PC-3 (cell line): ENCODE results near the gene ANO4. TPM values are rescaled to one million over a fixed set of nuclear protein-coding genes. Genes with fewer than 3 reads are reported as not detected.

Source experiments
- ATAC-seq: fragments of 200-7000 bp; cut with Tn5 transposase; 2 replicates; pipeline ENCODE4 v1.9.1; 2020; ENCODE audit warnings: mild to moderate bottlenecking, moderate library complexity
- BruUV-seq: library from RNA; stranded (reverse); fragments of 400-500 nt; replicated peaks from 2 replicates; lab custom pipeline; 2021; lab: Mats Ljungman, UMichigan
- CTCF ChIA-PET: fragments of 300-600 bp; sonication (Branson Sonifier 250); formaldehyde crosslinking; loops from one replicate; lab custom pipeline; 2022; ENCODE audit warnings: antibody characterized with exemption; lab: Charles Lee
- POLR2A ChIA-PET: fragments of 300-600 bp; sonication (Branson Sonifier 250); formaldehyde crosslinking; loops from one replicate; lab custom pipeline; 2022; ENCODE audit warnings: antibody characterized with exemption; ENCODE audit not compliant: unreplicated experiment; lab: Charles Lee
- DNase-seq: peaks from one replicate; pipeline ENCODE4 v3.0.0-alpha.2; 2015
- H2AFZ ChIP-seq: fragments of 300-600 bp; sonication (generic); 2 replicates; pipeline ENCODE4 v1.6.0; 2016; ENCODE audit warnings: antibody characterized with exemption, low read length
- H3F3A ChIP-seq: fragments of 300-600 bp; sonication (generic); one replicate; pipeline ENCODE4 v1.6.0; 2017; ENCODE audit warnings: antibody characterized with exemption, low read length, control low read depth, mild to moderate bottlenecking; ENCODE audit not compliant: unreplicated experiment
- H3K27ac ChIP-seq: fragments of 300-600 bp; sonication (generic); 2 replicates; pipeline ENCODE4 v1.5.1; 2016; ENCODE audit warnings: mild to moderate bottlenecking, low read length
- H3K27me3 ChIP-seq: fragments of 300-600 bp; sonication (generic); 2 replicates; pipeline ENCODE4 v1.6.1; 2016; ENCODE audit warnings: low read length, mixed read lengths
- H3K36me3 ChIP-seq: fragments of 300-600 bp; sonication (generic); 2 replicates; pipeline ENCODE4 v1.6.1; 2016; ENCODE audit warnings: low read depth, mixed run types, low read length, mixed read lengths
- H3K4me1 ChIP-seq: fragments of 300-600 bp; sonication (generic); 2 replicates; pipeline ENCODE4 v1.5.1; 2016; ENCODE audit warnings: low read length; ENCODE audit not compliant: insufficient read depth
- H3K4me2 ChIP-seq: fragments of 300-600 bp; sonication (generic); 2 replicates; pipeline ENCODE4 v1.6.0; 2016; ENCODE audit warnings: low read length
- H3K4me3 ChIP-seq: fragments of 300-600 bp; sonication (generic); 2 replicates; pipeline ENCODE4 v1.5.1; 2016; ENCODE audit warnings: mild to moderate bottlenecking, low read length, mixed read lengths
- H3K79me2 ChIP-seq: fragments of 300-600 bp; sonication (generic); 2 replicates; pipeline ENCODE4 v1.6.1; 2017; ENCODE audit warnings: low read length, mixed read lengths
- H3K9ac ChIP-seq: fragments of 300-600 bp; sonication (generic); 2 replicates; pipeline ENCODE4 v1.6.0; 2016; ENCODE audit warnings: mild to moderate bottlenecking, low read length
- H3K9me2 ChIP-seq: fragments of 300-600 bp; sonication (generic); replicated peaks from 2 replicates; pipeline ENCODE4 v1.6.1; 2016; ENCODE audit warnings: mixed run types, low read length, mixed read lengths
- H3K9me3 ChIP-seq: fragments of 300-600 bp; sonication (generic); 2 replicates; pipeline ENCODE4 v1.6.1; 2016; ENCODE audit warnings: low read length, mixed read lengths
- H4K20me1 ChIP-seq: fragments of 300-600 bp; sonication (generic); 2 replicates; pipeline ENCODE4 v1.6.1; 2016; ENCODE audit warnings: low read length, mixed read lengths
- CTCF ChIP-seq: fragments of 300-600 bp; sonication (generic); conservative IDR thresholded peaks from 2 replicates; pipeline ENCODE4 v1.5.1; 2017; ENCODE audit warnings: antibody characterized with exemption, low read depth, mild to moderate bottlenecking, low read length
- EZH2 ChIP-seq: fragments of 300-600 bp; sonication (generic); IDR thresholded peaks from one replicate; pipeline ENCODE4 v1.6.1; 2017; ENCODE audit warnings: antibody characterized with exemption, mild to moderate bottlenecking, low read length; ENCODE audit not compliant: unreplicated experiment
- EZH2phosphoT487 ChIP-seq: fragments of 300-600 bp; sonication (generic); IDR thresholded peaks from 2 replicates; pipeline ENCODE4 v1.6.1; 2018; ENCODE audit warnings: mild to moderate bottlenecking, antibody characterized with exemption, low read length, borderline replicate concordance
- intact Hi-C: fragments of 100-400 bp; cut with micrococcal nuclease; formaldehyde crosslinking; loops from 2 replicates; pipeline ENCODE4 v1.9.0; 2023
- total RNA-seq: library from RNA; depleted of rRNA; stranded (reverse); fragments of >200 nt; gene quantifications from 2 replicates; pipeline ENCODE4 v1.2.3, GENCODE V29; 2014; rRNA removed

ANO4 gene
- total RNA-seq, 1 experiment from 2014 or later: not detected

- CTCF ChIA-PET: no interaction called here
- Histone ChIP-seq H3K27me3 (no peaks in the 10 kb centered on the region), H3K4me2 (no peak overlapping the region), H2AFZ (no peak overlapping the region), H3K4me1 (no peaks in the 10 kb centered on the region), H4K20me1 (no peaks in the 10 kb centered on the region), H3K9me3 (no peaks in the 10 kb centered on the region), H3F3A (no peaks in the 10 kb centered on the region), H3K27ac (no peak overlapping the region), H3K9ac (no peak overlapping the region), H3K4me3 (no peak overlapping the region), H3K79me2 (no peaks in the 10 kb centered on the region), H3K9me2 (no peaks in the 10 kb centered on the region), H3K36me3 (no peaks in the 10 kb centered on the region)
- ATAC-seq (no peak), DNase-seq (no peak)
- intact Hi-C loops: no loop called here
- TF ChIP-seq CTCF (no peak), EZH2 (no peak), EZH2phosphoT487 (no peak)
- no TSS peak for BruUV-seq
- POLR2A ChIA-PET: no interaction called here
These were observed 380.0 kb downstream of the ANO4 start for GRCh38 chr12:101174541-101174940.

Other genes with a start within 250 kb of the ANO4 start
- 24.8 and 27.8 TPM in 2 replicates for gene GAS2L3, start 221.1 kb upstream of the ANO4 start, total RNA-seq